ENCODE data around the gene PRELP.

Gene PRELP

GRCh38 chr1:203509135-203509534 lies 33.5 kb downstream of the PRELP start:
- Histone ChIP-seq H3K4me2 (no peak overlapping the region), H2AFZ (ENCODE audit: low read depth) (no peak overlapping the region), H3K4me1 (ENCODE audit: low read depth, poor library complexity, severe bottlenecking) (no peaks in the 10 kb centered on the region)

DNA sequence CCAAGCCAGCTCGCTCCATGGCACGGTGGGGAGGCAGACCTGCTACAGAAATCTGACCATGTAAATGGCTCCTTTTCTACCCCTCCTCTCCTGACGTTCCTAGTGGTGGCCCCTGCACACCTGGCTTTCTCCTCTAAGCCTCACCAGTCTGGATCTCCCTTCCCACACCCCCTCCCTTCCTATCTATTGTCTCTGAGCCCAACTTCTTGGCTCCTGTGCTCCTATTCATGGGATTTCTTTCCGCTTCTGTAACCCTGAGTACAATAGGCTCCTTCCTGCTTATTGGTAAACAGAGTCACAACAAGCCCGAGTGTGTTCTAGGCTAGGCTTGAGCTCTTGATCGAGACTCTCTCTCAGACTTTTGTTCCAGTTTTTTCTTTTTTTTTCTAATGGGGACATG lies 35.9 kb downstream of the PRELP start:
- Histone ChIP-seq H3K4me1 (ENCODE audit: low read depth, poor library complexity, severe bottlenecking) (no peaks in the 10 kb centered on the region), H3K27ac (no peak overlapping the region), H3K79me2 (ENCODE audit: insufficient read depth, low read depth) (no peaks in the 10 kb centered on the region), H3K36me3 (ENCODE audit: insufficient read depth) (no peaks in the 10 kb centered on the region), H3K4me3 (IDR thresholded peaks at IDR 0.05; ENCODE audit: insufficient read depth, low read depth, low read length) (no peak overlapping the region), H3K27me3 (ENCODE audit: insufficient read depth, low read depth) (no peaks in the 10 kb centered on the region; the same call in 1 of the 2 replicates), H4K20me1 (ENCODE audit: insufficient read depth) (no peaks in the 10 kb centered on the region), H2AFZ (ENCODE audit: low read depth) (no peak overlapping the region), H3K9ac (no peak overlapping the region), H3K4me2 (no peak overlapping the region)
- TF ChIP-seq, protein P1, sequence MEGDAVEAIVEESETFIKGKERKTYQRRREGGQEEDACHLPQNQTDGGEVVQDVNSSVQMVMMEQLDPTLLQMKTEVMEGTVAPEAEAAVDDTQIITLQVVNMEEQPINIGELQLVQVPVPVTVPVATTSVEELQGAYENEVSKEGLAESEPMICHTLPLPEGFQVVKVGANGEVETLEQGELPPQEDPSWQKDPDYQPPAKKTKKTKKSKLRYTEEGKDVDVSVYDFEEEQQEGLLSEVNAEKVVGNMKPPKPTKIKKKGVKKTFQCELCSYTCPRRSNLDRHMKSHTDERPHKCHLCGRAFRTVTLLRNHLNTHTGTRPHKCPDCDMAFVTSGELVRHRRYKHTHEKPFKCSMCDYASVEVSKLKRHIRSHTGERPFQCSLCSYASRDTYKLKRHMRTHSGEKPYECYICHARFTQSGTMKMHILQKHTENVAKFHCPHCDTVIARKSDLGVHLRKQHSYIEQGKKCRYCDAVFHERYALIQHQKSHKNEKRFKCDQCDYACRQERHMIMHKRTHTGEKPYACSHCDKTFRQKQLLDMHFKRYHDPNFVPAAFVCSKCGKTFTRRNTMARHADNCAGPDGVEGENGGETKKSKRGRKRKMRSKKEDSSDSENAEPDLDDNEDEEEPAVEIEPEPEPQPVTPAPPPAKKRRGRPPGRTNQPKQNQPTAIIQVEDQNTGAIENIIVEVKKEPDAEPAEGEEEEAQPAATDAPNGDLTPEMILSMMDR (conservative IDR thresholded peaks at IDR 0.05; ENCODE audit: low read depth, low read length): no peak

More at GRCh38 chr1:203509135-203509534, 33.5 kb downstream of the PRELP start:
- no peak overlapping the region for H3K4me3 ChIP-seq (IDR thresholded peaks at IDR 0.05; ENCODE audit: insufficient read depth, low read depth, low read length)
- no peak overlapping the region for H3K27ac ChIP-seq
- H3K27me3 ChIP-seq (ENCODE audit: insufficient read depth, low read depth): no peaks in the 10 kb centered on the region
- no peaks in the 10 kb centered on the region for H3K79me2 ChIP-seq (ENCODE audit: insufficient read depth, low read depth)
- TF ChIP-seq, protein P1 (conservative IDR thresholded peaks at IDR 0.05; ENCODE audit: low read depth, low read length): no peak
- H3K9ac ChIP-seq: no peak overlapping the region
- H3K36me3 ChIP-seq (ENCODE audit: insufficient read depth): no peaks in the 10 kb centered on the region
- no peaks in the 10 kb centered on the region for H4K20me1 ChIP-seq (ENCODE audit: insufficient read depth)

DNA sequence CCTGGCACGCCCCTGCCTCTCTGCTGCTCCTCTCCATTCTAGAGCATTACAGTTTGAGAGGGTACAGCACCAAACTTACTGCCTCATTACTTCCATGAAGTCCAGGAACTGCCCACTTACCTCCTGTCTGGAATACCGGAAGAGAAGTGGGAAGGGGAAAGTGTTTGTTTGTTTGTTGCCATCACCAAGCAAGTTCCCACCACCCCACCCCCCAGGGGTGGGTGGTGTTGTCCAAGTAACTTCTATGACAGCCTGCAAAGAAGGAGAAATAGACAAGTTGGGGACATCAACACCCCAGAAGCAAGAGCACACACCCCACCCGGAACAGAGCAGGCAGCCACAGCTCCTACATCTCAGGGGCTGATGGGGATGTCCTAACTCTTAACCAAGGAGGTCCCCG lies 36.3 kb downstream of the PRELP start:
- H3K4me2 ChIP-seq: no peak overlapping the region
- no peak overlapping the region for H3K9ac ChIP-seq

DNA sequence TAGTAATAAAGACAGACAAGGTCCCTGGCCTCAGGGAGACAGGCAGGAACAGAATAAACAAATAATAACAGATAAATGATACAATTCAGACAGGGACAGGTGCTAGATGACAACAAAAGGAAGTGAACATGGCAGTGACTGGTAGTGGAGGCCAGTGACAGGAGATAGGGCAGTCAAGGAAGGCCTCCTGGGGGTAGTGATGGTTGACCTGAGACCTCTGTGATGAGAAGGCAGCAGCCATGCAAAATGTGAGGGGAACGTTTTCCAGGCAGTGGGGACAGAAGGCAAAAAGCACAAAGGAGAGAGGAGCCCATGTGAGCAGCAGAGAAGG lies 36.9 kb downstream of the PRELP start:
- no peak overlapping the region for H2AFZ ChIP-seq (ENCODE audit: low read depth)
- no peaks in the 10 kb centered on the region for H3K36me3 ChIP-seq (ENCODE audit: insufficient read depth)
- H3K79me2 ChIP-seq (ENCODE audit: insufficient read depth, low read depth): no peaks in the 10 kb centered on the region
- H3K4me3 ChIP-seq (IDR thresholded peaks at IDR 0.05; ENCODE audit: insufficient read depth, low read depth, low read length): no peak overlapping the region
- H3K4me2 ChIP-seq: no peak overlapping the region
- TF ChIP-seq, protein P1 (conservative IDR thresholded peaks at IDR 0.05; ENCODE audit: low read depth, low read length): no peak
- no peak overlapping the region for H3K9ac ChIP-seq
- H3K4me1 ChIP-seq (ENCODE audit: low read depth, poor library complexity, severe bottlenecking): no peaks in the 10 kb centered on the region
- no peak overlapping the region for H3K27ac ChIP-seq
- H3K27me3 ChIP-seq (ENCODE audit: insufficient read depth, low read depth): no peaks in the 10 kb centered on the region; the same call in 1 of the 2 replicates
- H4K20me1 ChIP-seq (ENCODE audit: insufficient read depth): no peaks in the 10 kb centered on the region

More for the DNA sequence above, 36.3 kb downstream of the PRELP start:
- no peaks in the 10 kb centered on the region for H3K36me3 ChIP-seq (ENCODE audit: insufficient read depth)
- TF ChIP-seq, protein P1 (conservative IDR thresholded peaks at IDR 0.05; ENCODE audit: low read depth, low read length): no peak
- no peak overlapping the region for H3K4me3 ChIP-seq (IDR thresholded peaks at IDR 0.05; ENCODE audit: insufficient read depth, low read depth, low read length)
- no peaks in the 10 kb centered on the region for H3K4me1 ChIP-seq (ENCODE audit: low read depth, poor library complexity, severe bottlenecking)
- no peaks in the 10 kb centered on the region for H3K79me2 ChIP-seq (ENCODE audit: insufficient read depth, low read depth)
- no peaks in the 10 kb centered on the region; the same call in 1 of the 2 replicates for H3K27me3 ChIP-seq (ENCODE audit: insufficient read depth, low read depth)
- no peak overlapping the region for H2AFZ ChIP-seq (ENCODE audit: low read depth)
- no peaks in the 10 kb centered on the region for H4K20me1 ChIP-seq (ENCODE audit: insufficient read depth)
- no peak overlapping the region for H3K27ac ChIP-seq
